ENCODE results near the gene CHMP2A. TPM values are rescaled to one million over a fixed set of nuclear protein-coding genes. Genes with fewer than 3 reads are reported as not detected.
"Not testable (repeated sequence)": the region's sequence is repeated elsewhere in the genome, so short reads cannot be mapped to it uniquely, and the experiment has no call there.

The CHMP2A gene
- total RNA-seq, 4 donors from 2014 or later, result 104 to 129 (median 118) TPM

GRCh38 chr19:58513694-58514563, 41.0 kb downstream of the CHMP2A start:
- 24 to 28% methylated on average over 42 of the region's 66 CpGs for WGBS, 2 donors
- DNase-seq (ENCODE audit: low spot score in 2 of 2), result peak; percentile 63 to 96
- intact Hi-C loops (cut with DNase I; ENCODE audit: low total_unique reads), result no loop called here
- no peak overlapping the region for H3K4me3 ChIP-seq (ENCODE audit: low read depth, poor library complexity, severe bottlenecking)
- TF ChIP-seq CTCF (IDR thresholded peaks at IDR 0.05), result no peak
- TF ChIP-seq POLR2A (IDR thresholded peaks at IDR 0.05), result no peak

GRCh38 chr19:58513213-58513693, 41.7 kb downstream of the CHMP2A start:
- DNase-seq (ENCODE audit: low spot score in 2 of 2), result no peak
- WGBS, 2 donors, result 83 to 85% methylated on average over 7 of the region's 10 CpGs
- no peak for TF ChIP-seq CTCF (IDR thresholded peaks at IDR 0.05)
- no peak for TF ChIP-seq POLR2A (IDR thresholded peaks at IDR 0.05)
- intact Hi-C loops (cut with DNase I; ENCODE audit: low total_unique reads), result no loop called here
- H3K4me3 ChIP-seq (ENCODE audit: low read depth, poor library complexity, severe bottlenecking), result no peak overlapping the region

GRCh38 chr19:58511353-58512208, 43.3 kb downstream of the CHMP2A start, which contains the start of gene SLC27A5:
TSS of gene SLC27A5 (minus strand) at chr19:58511992. CDS start at chr19:58511955, 37 bp downstream.
- intact Hi-C loops (cut with DNase I; ENCODE audit: low total_unique reads), result no loop called here
- H3K4me3 ChIP-seq (ENCODE audit: low read depth, poor library complexity, severe bottlenecking), result no peak within 1 kb of the TSS
- no peak for TF ChIP-seq CTCF (IDR thresholded peaks at IDR 0.05)
- no peak for TF ChIP-seq POLR2A (IDR thresholded peaks at IDR 0.05)
- 70 to 79% methylated on average over 2 to 6 of the region's 25 CpGs for WGBS, 2 donors
- no peak for DNase-seq (ENCODE audit: low spot score in 2 of 2)

- no peak for TF ChIP-seq CTCF (IDR thresholded peaks at IDR 0.05)
- no peak for TF ChIP-seq POLR2A (IDR thresholded peaks at IDR 0.05)
- no peak for DNase-seq (ENCODE audit: low spot score in 2 of 2)
- no peak overlapping the region for H3K4me3 ChIP-seq (ENCODE audit: low read depth, poor library complexity, severe bottlenecking)
- intact Hi-C loops (cut with DNase I; ENCODE audit: low total_unique reads), result no loop called here
- 81 to 82% methylated on average over 8 of the region's 8 CpGs for WGBS, 2 donors
Observed at GRCh38 chr19:58510084-58510862, 44.6 kb downstream of the CHMP2A start.

- no peak for DNase-seq (ENCODE audit: low spot score in 2 of 2)
- intact Hi-C loops (cut with DNase I; ENCODE audit: low total_unique reads), result no loop called here
- TF ChIP-seq CTCF (IDR thresholded peaks at IDR 0.05) (no peak), POLR2A (IDR thresholded peaks at IDR 0.05) (no peak)
- 80 to 84% methylated on average over 11 of the region's 11 CpGs for WGBS, 2 donors
- H3K4me3 ChIP-seq (ENCODE audit: low read depth, poor library complexity, severe bottlenecking), result no peak overlapping the region
Observed at GRCh38 chr19:58509731-58510083, 45.2 kb downstream of the CHMP2A start.

GRCh38 chr19:58507602-58508223, 47.2 kb downstream of the CHMP2A start:
- WGBS, 2 donors, result 76 to 89% methylated on average over 7 to 8 of the region's 8 CpGs
- intact Hi-C loops (cut with DNase I; ENCODE audit: low total_unique reads), result not testable (repeated sequence)

More at GRCh38 chr19:58507602-58508223, 47.2 kb downstream of the CHMP2A start:
- H3K4me3 ChIP-seq (ENCODE audit: low read depth, poor library complexity, severe bottlenecking); DNase-seq (ENCODE audit: low spot score in 2 of 2): not testable (repeated sequence)

Measured in lower leg skin (tissue), 4 donors.